ENCODE measurements around the gene FAM131C. TPM values are rescaled to one million over a fixed set of nuclear protein-coding genes. Genes with fewer than 3 reads are reported as not detected.

FAM131C gene
- total RNA-seq, 1 experiment from 2014 or later = 7.4 TPM

- Histone ChIP-seq H2AFZ (no peak overlapping the region), H3K9me3 (ENCODE audit: insufficient read depth, low read depth) (no peaks in the 10 kb centered on the region), H3K4me3 (no peak overlapping the region), H3K4me2 (no peak overlapping the region; the same call in 1 of the 2 replicates), H3K36me3 (ENCODE audit: low read depth) (no peaks in the 10 kb centered on the region), H3K27me3 (ENCODE audit: insufficient read depth, low read depth) (no peaks in the 10 kb centered on the region), H3K27ac (no peak overlapping the region), H3K79me2 (ENCODE audit: low read depth) (no peaks in the 10 kb centered on the region), H3K4me1 (replicated peaks; ENCODE audit: insufficient read depth) (peaks cover 71% of the 10 kb centered on the region), H3K9me2 (ENCODE audit: insufficient read depth) (no peaks in the 10 kb centered on the region), H4K20me1 (ENCODE audit: insufficient read depth) (no peaks in the 10 kb centered on the region), H3F3A (ENCODE audit: insufficient read depth, low read depth) (peaks cover 30% of the 10 kb centered on the region)
- ChIA-PET CTCF (interaction anchor here (0.5 to 1.0 kb wide), 3 partner anchors 69 to 233 kb away, joined by 3 to 8 read pairs (median 4); no protein-coding TSS in a partner anchor), POLR2A (ENCODE audit: unreplicated experiment) (interaction anchor here (0.6 kb wide), 1 partner anchor 466 kb away, joined by 3 read pairs; no protein-coding TSS in a partner anchor)
- no peak for DNase-seq
- intact Hi-C loops (cut with micrococcal nuclease; ENCODE audit: unreplicated experiment) = no loop called here
- no TSS peak for BruUV-seq (replicated peaks)
- TF ChIP-seq CTCF (conservative IDR thresholded peaks at IDR 0.05) = no peak
- TF ChIP-seq EZH2 (IDR thresholded peaks at IDR 0.05; ENCODE audit: low read depth) = no peak
Measured at GRCh38 chr1:16083486-16083885, 10.0 kb upstream of the FAM131C start.

GRCh38 chr1:16082283-16083038 lies 9.0 kb upstream of the FAM131C start:
- BruUV-seq (replicated peaks) = no TSS peak
- Histone ChIP-seq H4K20me1 (ENCODE audit: insufficient read depth) (no peaks in the 10 kb centered on the region), H3K27ac (no peak overlapping the region), H3K9me3 (ENCODE audit: insufficient read depth, low read depth) (no peaks in the 10 kb centered on the region), H3K36me3 (ENCODE audit: low read depth) (no peaks in the 10 kb centered on the region), H2AFZ (no peak overlapping the region), H3K9me2 (ENCODE audit: insufficient read depth) (no peaks in the 10 kb centered on the region), H3K4me2 (peak overlapping the region; percentile 14; the same call in 1 of the 2 replicates), H3K27me3 (ENCODE audit: insufficient read depth, low read depth) (no peaks in the 10 kb centered on the region), H3K79me2 (ENCODE audit: low read depth) (no peaks in the 10 kb centered on the region), H3K4me3 (no peak overlapping the region), H3K4me1 (replicated peaks; ENCODE audit: insufficient read depth) (peaks cover 68% of the 10 kb centered on the region), H3F3A (ENCODE audit: insufficient read depth, low read depth) (peaks cover 27% of the 10 kb centered on the region)
- peak in 1 of 2 experiments; percentile 67 for DNase-seq
- intact Hi-C loops (cut with micrococcal nuclease; ENCODE audit: unreplicated experiment) = loop anchor here (1.0 kb wide), 2 partner anchors 71 to 105 kb away; no protein-coding TSS in a partner anchor
- TF ChIP-seq CTCF (conservative IDR thresholded peaks at IDR 0.05) (peak; percentile 94), EZH2 (IDR thresholded peaks at IDR 0.05; ENCODE audit: low read depth) (no peak)
- ChIA-PET POLR2A (ENCODE audit: unreplicated experiment) (no interaction called here), CTCF (interaction anchor here (0.5 to 1.4 kb wide), 10 partner anchors 35 to 687 kb away, joined by 3 to 8 read pairs (median 3); no protein-coding TSS in a partner anchor)

- Histone ChIP-seq H4K20me1 (ENCODE audit: insufficient read depth) (no peaks in the 10 kb centered on the region), H3K27me3 (ENCODE audit: insufficient read depth, low read depth) (no peaks in the 10 kb centered on the region), H3K4me1 (replicated peaks; ENCODE audit: insufficient read depth) (peaks cover 68% of the 10 kb centered on the region), H3K9me3 (ENCODE audit: insufficient read depth, low read depth) (no peaks in the 10 kb centered on the region), H3K9me2 (ENCODE audit: insufficient read depth) (no peaks in the 10 kb centered on the region), H3K4me2 (no peak overlapping the region), H3K4me3 (no peak overlapping the region), H3K79me2 (ENCODE audit: low read depth) (no peaks in the 10 kb centered on the region), H3K27ac (no peak overlapping the region), H2AFZ (no peak overlapping the region), H3F3A (ENCODE audit: insufficient read depth, low read depth) (peaks cover 27% of the 10 kb centered on the region), H3K36me3 (ENCODE audit: low read depth) (no peaks in the 10 kb centered on the region)
- intact Hi-C loops (cut with micrococcal nuclease; ENCODE audit: unreplicated experiment) = loop anchor here (1.0 kb wide), 2 partner anchors 72 to 106 kb away; no protein-coding TSS in a partner anchor
- ChIA-PET POLR2A (ENCODE audit: unreplicated experiment) (no interaction called here), CTCF (interaction anchor here (0.5 to 1.4 kb wide), 8 partner anchors 36 to 281 kb away, joined by 3 to 8 read pairs (median 3); no protein-coding TSS in a partner anchor)
- TF ChIP-seq CTCF (conservative IDR thresholded peaks at IDR 0.05) (no peak), EZH2 (IDR thresholded peaks at IDR 0.05; ENCODE audit: low read depth) (no peak)
- no TSS peak for BruUV-seq (replicated peaks)
- DNase-seq = no peak
Measured at GRCh38 chr1:16081636-16082035, 8.2 kb upstream of the FAM131C start.
